ENCODE data around the gene ADCK2.

The ADCK2 gene

DNA sequence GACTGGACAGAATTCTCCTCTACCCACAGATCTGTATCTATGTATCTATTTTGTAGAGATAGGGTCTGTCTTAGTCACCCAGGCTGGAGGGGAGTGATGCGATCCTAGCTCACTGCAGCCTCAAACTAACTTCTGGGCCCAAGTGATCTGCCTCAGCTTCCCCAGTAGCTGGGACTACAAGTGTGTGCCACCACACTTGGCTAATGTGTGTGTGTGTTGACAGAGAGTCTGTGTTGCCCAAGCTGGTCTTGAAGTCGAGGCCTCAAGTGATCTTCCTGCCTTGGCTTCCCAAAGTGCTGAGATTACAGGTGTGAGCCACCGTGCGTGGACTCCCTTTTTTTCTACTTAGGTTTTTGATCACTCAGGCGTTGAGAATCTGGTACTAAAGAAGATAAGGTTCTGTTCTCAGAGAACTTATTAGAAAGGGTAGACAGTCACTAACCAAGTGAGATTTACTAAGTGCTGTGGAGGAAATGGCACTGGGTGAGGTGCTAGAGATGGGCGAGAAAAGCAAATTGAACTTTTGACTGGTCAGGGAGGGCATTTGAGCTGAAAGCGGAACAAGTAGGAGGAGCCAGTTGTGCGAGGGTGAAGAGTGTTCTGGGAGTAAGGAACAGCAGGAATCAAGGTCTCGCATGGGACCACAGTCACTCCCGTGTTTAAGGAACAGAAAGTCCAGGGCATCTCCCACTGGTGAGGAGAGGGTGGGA is 41.7 kb downstream of the ADCK2 start:
- no peaks in the 10 kb centered on the region for H3K79me2 ChIP-seq (ENCODE audit: insufficient read depth, low read length)
- no peak overlapping the region for H2AFZ ChIP-seq (ENCODE audit: low read length)
- peaks cover 5% of the 10 kb centered on the region; the same call in 1 of the 2 replicates for H3K36me3 ChIP-seq (ENCODE audit: insufficient read depth, low read length)
- H3K9me3 ChIP-seq (ENCODE audit: low read length): no peaks in the 10 kb centered on the region
- peaks cover 18% of the 10 kb centered on the region for H3K4me1 ChIP-seq (ENCODE audit: insufficient read depth, low read length, severe bottlenecking)
- H3K9ac ChIP-seq (ENCODE audit: low read length): no peak overlapping the region
- no peaks in the 10 kb centered on the region for H3K9me2 ChIP-seq (ENCODE audit: low read depth, low read length)
- H3F3A ChIP-seq (ENCODE audit: insufficient read depth, low read length): no peaks in the 10 kb centered on the region
- TF ChIP-seq EZH2 (IDR thresholded peaks at IDR 0.05; ENCODE audit: borderline replicate concordance, low read length) (no peak), CTCF (IDR thresholded peaks at IDR 0.05; ENCODE audit: low read length) (no peak)
- no peaks in the 10 kb centered on the region for H4K20me1 ChIP-seq (ENCODE audit: insufficient read depth, low read length)
- no peaks in the 10 kb centered on the region for H3K27me3 ChIP-seq (ENCODE audit: insufficient read depth, low read length)
- no peak overlapping the region for H3K27ac ChIP-seq (ENCODE audit: low read depth, low read length, poor library complexity, severe bottlenecking)
- no peak overlapping the region for H3K4me3 ChIP-seq (ENCODE audit: low read depth, low read length, poor library complexity, severe bottlenecking)
- no peak overlapping the region for H3K4me2 ChIP-seq (ENCODE audit: low read length)

GRCh38 chr7:140719721-140720120 is 47.0 kb downstream of the ADCK2 start:
- Histone ChIP-seq H3F3A (ENCODE audit: insufficient read depth, low read length) (no peaks in the 10 kb centered on the region), H2AFZ (ENCODE audit: low read length) (no peak overlapping the region), H3K9me3 (ENCODE audit: low read length) (no peaks in the 10 kb centered on the region), H4K20me1 (ENCODE audit: insufficient read depth, low read length) (no peaks in the 10 kb centered on the region), H3K27ac (ENCODE audit: low read depth, low read length, poor library complexity, severe bottlenecking) (no peak overlapping the region), H3K79me2 (ENCODE audit: insufficient read depth, low read length) (no peaks in the 10 kb centered on the region), H3K27me3 (ENCODE audit: insufficient read depth, low read length) (no peaks in the 10 kb centered on the region), H3K9ac (ENCODE audit: low read length) (no peak overlapping the region), H3K4me3 (ENCODE audit: low read depth, low read length, poor library complexity, severe bottlenecking) (no peak overlapping the region), H3K9me2 (ENCODE audit: low read depth, low read length) (no peaks in the 10 kb centered on the region), H3K4me2 (ENCODE audit: low read length) (no peak overlapping the region), H3K36me3 (ENCODE audit: insufficient read depth, low read length) (no peaks in the 10 kb centered on the region), H3K4me1 (ENCODE audit: insufficient read depth, low read length, severe bottlenecking) (peaks cover 24% of the 10 kb centered on the region)
- TF ChIP-seq EZH2 (IDR thresholded peaks at IDR 0.05; ENCODE audit: borderline replicate concordance, low read length) (no peak), CTCF (IDR thresholded peaks at IDR 0.05; ENCODE audit: low read length) (no peak)

DNA sequence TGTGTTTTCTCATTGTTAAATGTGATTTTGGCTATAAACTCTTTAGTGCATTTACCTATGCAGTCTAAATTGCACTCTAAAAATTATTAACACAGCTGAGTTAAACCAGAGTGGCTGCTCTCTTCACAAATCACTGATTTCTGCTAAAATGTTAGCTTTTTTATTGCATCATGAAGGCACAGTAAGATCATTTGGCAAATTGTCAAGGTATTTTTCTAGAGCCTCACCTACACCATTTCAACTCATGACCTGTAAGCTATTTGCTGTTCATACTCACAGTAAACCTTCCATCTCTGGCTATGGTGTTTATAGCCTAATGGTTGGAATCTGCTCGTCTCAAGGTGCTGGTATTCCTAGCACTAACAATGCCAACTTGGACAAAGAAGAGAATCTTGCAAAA is 49.5 kb downstream of the ADCK2 start:
- H3K9me3 ChIP-seq (ENCODE audit: low read length): no peaks in the 10 kb centered on the region
- no peaks in the 10 kb centered on the region for H3F3A ChIP-seq (ENCODE audit: insufficient read depth, low read length)
- no peaks in the 10 kb centered on the region for H3K79me2 ChIP-seq (ENCODE audit: insufficient read depth, low read length)
- H3K27me3 ChIP-seq (ENCODE audit: insufficient read depth, low read length): no peaks in the 10 kb centered on the region
- no peak overlapping the region for H3K4me2 ChIP-seq (ENCODE audit: low read length)
- peaks cover 18% of the 10 kb centered on the region for H3K4me1 ChIP-seq (ENCODE audit: insufficient read depth, low read length, severe bottlenecking)
- no peak overlapping the region for H3K27ac ChIP-seq (ENCODE audit: low read depth, low read length, poor library complexity, severe bottlenecking)
- H2AFZ ChIP-seq (ENCODE audit: low read length): no peak overlapping the region
- TF ChIP-seq CTCF (IDR thresholded peaks at IDR 0.05; ENCODE audit: low read length) (no peak), EZH2 (IDR thresholded peaks at IDR 0.05; ENCODE audit: borderline replicate concordance, low read length) (no peak)
- H3K4me3 ChIP-seq (ENCODE audit: low read depth, low read length, poor library complexity, severe bottlenecking): no peak overlapping the region
- no peaks in the 10 kb centered on the region for H3K36me3 ChIP-seq (ENCODE audit: insufficient read depth, low read length)
- H3K9me2 ChIP-seq (ENCODE audit: low read depth, low read length): no peaks in the 10 kb centered on the region
- H3K9ac ChIP-seq (ENCODE audit: low read length): no peak overlapping the region
- no peaks in the 10 kb centered on the region for H4K20me1 ChIP-seq (ENCODE audit: insufficient read depth, low read length)
